CMK (cell line): ENCODE measurements around the gene PRRC2B.
"Not testable (repeated sequence)": the region's sequence is repeated elsewhere in the genome, so short reads cannot be mapped to it uniquely, and the experiment has no call there.

Experiments used
- DNase-seq: peaks from one replicate; pipeline ENCODE4 v3.0.0-alpha.2; 2010; ENCODE audit warnings: low read depth

PRRC2B gene

GRCh38 chr9:131539223-131539923 is 145.5 kb downstream of the PRRC2B start:
- no peak for DNase-seq

- DNase-seq = no peak
Measured at GRCh38 chr9:131543141-131543540, 149.3 kb downstream of the PRRC2B start.

GRCh38 chr9:131545003-131545785 is 151.3 kb downstream of the PRRC2B start, which contains the start of gene PRRT1B:
Gene PRRT1B, plus strand, starts transcription at chr9:131545523. Its CDS starts 93 bp downstream, at chr9:131545616.
- no peak for DNase-seq

GRCh38 chr9:131545786-131546335 is 152.0 kb downstream of the PRRC2B start:
- no peak for DNase-seq

- no peak for DNase-seq
Measured at GRCh38 chr9:131546336-131547084, 152.6 kb downstream of the PRRC2B start.

- not testable (repeated sequence) for DNase-seq
Measured at GRCh38 chr9:131549186-131549585, 155.3 kb downstream of the PRRC2B start.
